Epithelial cell of proximal tubule (primary cell): ENCODE results near the gene TSHZ1. TPM values are rescaled to one million over a fixed set of nuclear protein-coding genes. Genes with fewer than 3 reads are reported as not detected.

Experiments used
- DNase-seq: peaks from one replicate; pipeline ENCODE4 v3.0.0-alpha.2; 2011; ENCODE audit warnings: low read depth
- H3K4me3 ChIP-seq: 2 replicates; pipeline ENCODE4 v1.5.1; 2011; ENCODE audit warnings: low read depth, mild to moderate bottlenecking, low read length
- CTCF ChIP-seq: conservative IDR thresholded peaks from 2 replicates; pipeline ENCODE4 v1.5.1; 2012; ENCODE audit warnings: low read depth, mild to moderate bottlenecking, low read length
- total RNA-seq: library from RNA; depleted of rRNA; stranded (reverse); fragments of >200 nt; gene quantifications from 2 replicates; pipeline ENCODE4 v1.2.3, GENCODE V29; 2015

The TSHZ1 gene
- total RNA-seq, 1 donor from 2014 or later: 5.1 TPM

- no peak overlapping the region for H3K4me3 ChIP-seq
- DNase-seq: no peak
- TF ChIP-seq CTCF: no peak
These were observed 67.0 kb downstream of the TSHZ1 start for GRCh38 chr18:75277610-75277928.

GRCh38 chr18:75279381-75279780, 68.8 kb downstream of the TSHZ1 start:
- H3K4me3 ChIP-seq: no peak overlapping the region
- TF ChIP-seq CTCF: no peak
- DNase-seq: no peak

- no peak for DNase-seq
- no peak overlapping the region for H3K4me3 ChIP-seq
These were observed 70.1 kb downstream of the TSHZ1 start for GRCh38 chr18:75280427-75281280.

GRCh38 chr18:75282746-75283145, 72.1 kb downstream of the TSHZ1 start:
- no peak overlapping the region for H3K4me3 ChIP-seq
- TF ChIP-seq CTCF: no peak
- no peak for DNase-seq

More at GRCh38 chr18:75280427-75281280, 70.1 kb downstream of the TSHZ1 start:
- TF ChIP-seq CTCF: no peak

- TF ChIP-seq CTCF: no peak
- H3K4me3 ChIP-seq: no peak overlapping the region
- DNase-seq: no peak
These were observed 73.1 kb downstream of the TSHZ1 start for GRCh38 chr18:75283731-75284130.

- DNase-seq: no peak
- H3K4me3 ChIP-seq: no peak overlapping the region
- no peak for TF ChIP-seq CTCF
These were observed 74.0 kb downstream of the TSHZ1 start for GRCh38 chr18:75284566-75284965.

GRCh38 chr18:75285876-75286275, 75.3 kb downstream of the TSHZ1 start:
- no peak for TF ChIP-seq CTCF
- H3K4me3 ChIP-seq: no peak overlapping the region
- DNase-seq: no peak
